PC-9 (cell line): ENCODE measurements around the gene HPCAL1.

Source experiments
- CTCF ChIP-seq: fragments of 200-600 bp; sonication (generic); conservative IDR thresholded peaks from 2 replicates; pipeline ENCODE4 v1.6.1; 2017; ENCODE audit warnings: mixed run types, antibody characterized with exemption, mild to moderate bottlenecking, moderate library complexity
- EZH2 ChIP-seq: fragments of 200-600 bp; sonication (generic); IDR thresholded peaks from 2 replicates; pipeline ENCODE4 v1.8.0; 2017; ENCODE audit warnings: antibody characterized with exemption, low read depth

- TF ChIP-seq CTCF (no peak), EZH2 (no peak)
These were observed 20.0 kb upstream of the HPCAL1 start for GRCh38 chr2:10282611-10283105.
